K562 (cell line): Measurements from ENCODE around the gene CASKIN2. TPM values are rescaled to one million over a fixed set of nuclear protein-coding genes. Genes with fewer than 3 reads are reported as not detected.

Source experiments
- CEBPB ChIP-seq: fragments of 450-650 bp; IDR thresholded peaks from 2 replicates; pipeline ENCODE4 v1.6.1; 2016; ENCODE audit warnings: missing genetic modification characterization, missing compliant biosample characterization
- E4F1 ChIP-seq: fragments of 250-450 bp; sonication (Bioruptor Pico); IDR thresholded peaks from 2 replicates; pipeline ENCODE4 v1.5.0; 2021; ENCODE audit warnings: mild to moderate bottlenecking, borderline replicate concordance
- ELF1 ChIP-seq: fragments of 200-800 bp; sonication (Bioruptor generic); IDR thresholded peaks from 2 replicates; pipeline ENCODE4 v1.6.1; 2016; ENCODE audit warnings: missing genetic modification characterization, missing compliant biosample characterization
- MCM7 ChIP-seq, 2 experiments: fragments of 450-650 bp; IDR thresholded peaks; 2 replicates each; pipeline ENCODE4 v1.6.1; 2016 to 2018
- RBM39 ChIP-seq: fragments of 200-400 bp; formaldehyde crosslinking; optimal IDR thresholded peaks from 2 replicates; pipeline ENCODE3; 2018; ENCODE audit warnings: low read depth, low read length
- TEAD1 ChIP-seq, 2 experiments: fragments of 450-650 bp in 1 of 2; sonication (generic) in 1 of 2; formaldehyde crosslinking; IDR thresholded peaks; 2 replicates each; pipeline versions ENCODE4 v1.4.0 to v1.8.0; 2020 to 2022; ENCODE audit warnings: mild to moderate bottlenecking in 2 of 2, missing genetic modification reagents in 1 of 2
- THRA ChIP-seq: fragments of 450-650 bp; IDR thresholded peaks from 2 replicates; pipeline ENCODE4 v1.6.1; 2017; ENCODE audit warnings: mild to moderate bottlenecking, moderate library complexity
- THRAP3 ChIP-seq: fragments of 450-650 bp; IDR thresholded peaks from 2 replicates; pipeline ENCODE4 v1.6.1; 2016; ENCODE audit warnings: mild to moderate bottlenecking, inconsistent platforms, borderline replicate concordance
- ZBTB11 ChIP-seq, 3 experiments: fragments of 200-800 bp in 1 of 3; fragments of 250-450 bp in 1 of 3; fragments of 450-650 bp in 1 of 3; sonication (Bioruptor Pico) in 1 of 3; sonication (Bioruptor generic) in 1 of 3; formaldehyde crosslinking in 1 of 3; IDR thresholded peaks; 2 replicates each; pipeline versions ENCODE4 v1.6.1 to v1.8.0; 2016 to 2022; ENCODE audit warnings: mild to moderate bottlenecking in 2 of 3, missing genetic modification characterization in 2 of 3, missing compliant biosample characterization in 1 of 3, moderate library complexity in 1 of 3
- ZNF277 ChIP-seq: fragments of 250-450 bp; sonication (Bioruptor Pico); IDR thresholded peaks from 2 replicates; pipeline ENCODE4 v1.8.0; 2022; ENCODE audit warnings: inconsistent platforms, mild to moderate bottlenecking, moderate library complexity, borderline replicate concordance
- polyA plus RNA-seq, 8 experiments: library from polyadenylated mRNA; depleted of rRNA in 4 of 8; stranded (reverse) in 5 of 8; unstranded in 3 of 8; fragments of >200 nt; fragmentation: Nextera tagmentation in 2 of 8; fragmentation: Illumina TruSeq in 1 of 8; extraction: Ambion mirVana in 2 of 8; extraction: Trizol in 1 of 8; gene quantifications; 2 replicates each; pipeline versions ENCODE4 v1.2.1 to v1.2.3, GENCODE V29; 2011 to 2014; ENCODE audit warnings: inconsistent platforms in 1 of 8, missing spikeins in 1 of 8
- total RNA-seq, 7 experiments: library from RNA; depleted of rRNA in 6 of 7; stranded (reverse); fragments of >200 nt in 6 of 7; fragmentation: Illumina TruSeq in 2 of 7; extraction: Trizol in 2 of 7; gene quantifications; 2 replicates each; pipeline versions ENCODE4 v1.2.1 to v1.2.3, GENCODE V29; 2011 to 2021; ENCODE audit warnings: low replicate concordance in 1 of 7

CASKIN2 gene
- total and polyA plus RNA-seq, 9 of the 15 experiments (the other 6 are each of a cell fraction or from before 2014, with no cell fraction given), result 0.01 to 12.2 (median 2.1) TPM

GRCh38 chr17:75555679-75556153, 40.4 kb upstream of the CASKIN2 start (continued):
- TF ChIP-seq E4F1 (CRISPR knock-in tag) (no peak), RBM39 (no peak), ZBTB11 (CRISPR knock-in tag; IDR thresholded peaks at IDR 0.05) (no peak), MCM7 (IDR thresholded peaks at IDR 0.05) (no peak), CEBPB (tag) (no peak), ZNF277 (no peak), THRAP3 (no peak), THRA (no peak), TEAD1 (CRISPR knock-in tag; IDR thresholded peaks at IDR 0.05) (no peak), ELF1 (tag) (no peak)
